HepG2 (cell line): ENCODE data around the gene OR5K2. TPM values are rescaled to one million over a fixed set of nuclear protein-coding genes. Genes with fewer than 3 reads are reported as not detected.

ENCODE experiments used
- ATAC-seq: fragments of 200-7000 bp; cut with Tn5 transposase; 3 replicates; pipeline ENCODE4 v1.9.1; 2020; ENCODE audit warnings: mild to moderate bottlenecking, moderate library complexity
- BruUV-seq: library from RNA; stranded (reverse); fragments of 400-500 nt; replicated peaks from 2 replicates; lab custom pipeline; 2021; lab: Mats Ljungman, UMichigan
- CTCF ChIA-PET: fragments of 300-600 bp; formaldehyde crosslinking; extraction: SDS; loops from one replicate; lab custom pipeline; 2021; ENCODE audit warnings: low total read pairs, inconsistent platforms, low intra/inter-chr PET ratio; lab: Yijun Ruan, JAX
- POLR2A ChIA-PET: fragments of 350-600 bp; sonication (Branson Sonifier 250); formaldehyde crosslinking; loops from one replicate; lab custom pipeline; 2020; ENCODE audit warnings: antibody characterized with exemption, inconsistent platforms; lab: Yijun Ruan, JAX
- DNase-seq: peaks from one replicate; pipeline ENCODE4 v3.0.0-alpha.2; 2015; ENCODE audit warnings: low spot score
- FAIRE-seq: peaks from 3 replicates; lab custom pipeline; 2011; peaks lifted over from hg19 to GRCh38; lab: Jason Lieb, UNC
- H2AFZ ChIP-seq: one replicate; pipeline ENCODE4 v1.6.1; 2011; ENCODE audit warnings: low read length, inconsistent platforms
- H3K27ac ChIP-seq: fragments of 300-600 bp; 3 replicates; pipeline ENCODE4 v1.8.0; 2011; ENCODE audit warnings: mixed run types, mild to moderate bottlenecking, mixed read lengths, low read length, inconsistent platforms; ENCODE audit not compliant: insufficient read depth; ENCODE audit errors: extremely low read length
- H3K27me3 ChIP-seq, 2 experiments: fragments of 200-600 bp in 1 of 2; 2 replicates in 1 of 2; 3 replicates in 1 of 2; pipeline versions ENCODE4 v1.6.0 to v1.8.0; 2011; ENCODE audit warnings: low read length in 2 of 2, mild to moderate bottlenecking in 2 of 2, moderate library complexity in 2 of 2, inconsistent platforms in 1 of 2; ENCODE audit not compliant: insufficient read depth in 2 of 2, control insufficient read depth in 1 of 2
- H3K36me3 ChIP-seq, 2 experiments: fragments of 200-600 bp in 1 of 2; replicated peaks in 1 of 2; 2 replicates in 1 of 2; 3 replicates in 1 of 2; pipeline versions ENCODE4 v1.5.1 to v1.8.0; 2011; ENCODE audit warnings: low read length in 2 of 2, inconsistent platforms in 1 of 2; ENCODE audit not compliant: insufficient read depth in 2 of 2, control insufficient read depth in 1 of 2
- H3K4me1 ChIP-seq: 2 replicates; pipeline ENCODE4 v1.5.1; 2012; ENCODE audit warnings: low read length, inconsistent platforms; ENCODE audit not compliant: insufficient read depth
- H3K4me2 ChIP-seq: 2 replicates; pipeline ENCODE4 v1.6.0; 2011; ENCODE audit warnings: low read depth, low read length, inconsistent platforms
- H3K4me3 ChIP-seq, 3 experiments: fragments of 200-600 bp in 1 of 3; sonication (generic), shearing (Covaris generic) in 1 of 3; replicated peaks in 1 of 3; 2 replicates each; pipeline ENCODE4 v1.5.1; 2011 to 2016; ENCODE audit warnings: low read length in 3 of 3, inconsistent platforms in 2 of 3, low read depth in 2 of 3, mild to moderate bottlenecking in 2 of 3, control low read depth in 1 of 3, mixed read lengths in 1 of 3; ENCODE audit not compliant: insufficient read depth in 1 of 3
- H3K79me2 ChIP-seq: one replicate; pipeline ENCODE4 v1.6.1; 2011; ENCODE audit warnings: low read length, inconsistent platforms; ENCODE audit not compliant: insufficient read depth
- H3K9ac ChIP-seq: 2 replicates; pipeline ENCODE4 v1.6.0; 2011; ENCODE audit warnings: mild to moderate bottlenecking, low read depth, low read length, inconsistent platforms; ENCODE audit not compliant: insufficient read depth
- H3K9me3 ChIP-seq: 2 replicates; pipeline ENCODE4 v1.5.1; 2012; ENCODE audit warnings: mild to moderate bottlenecking, low read length
- H4K20me1 ChIP-seq: 2 replicates; pipeline ENCODE4 v1.6.0; 2011; ENCODE audit warnings: inconsistent platforms, mild to moderate bottlenecking, low read length, moderate library complexity; ENCODE audit not compliant: insufficient read depth
- HDAC1 ChIP-seq: sonication (generic); formaldehyde crosslinking; IDR thresholded peaks from 2 replicates; pipeline ENCODE4 v1.5.1; 2020; ENCODE audit warnings: mild to moderate bottlenecking, missing genetic modification reagents
- NFE2L1 ChIP-seq: sonication (generic); formaldehyde crosslinking; IDR thresholded peaks from 2 replicates; pipeline ENCODE4 v1.4.0; 2020; ENCODE audit warnings: missing genetic modification reagents, mild to moderate bottlenecking, borderline replicate concordance
- RBFOX2 ChIP-seq: fragments of 200-400 bp; formaldehyde crosslinking; IDR thresholded peaks from 2 replicates; pipeline ENCODE4 v1.6.1; 2017; ENCODE audit warnings: low read depth, mild to moderate bottlenecking, low read length
- ZNF101 ChIP-seq: sonication (generic); formaldehyde crosslinking; IDR thresholded peaks from 2 replicates; pipeline ENCODE4 v1.4.0; 2020; ENCODE audit warnings: mild to moderate bottlenecking, low read depth, missing genetic modification reagents, borderline replicate concordance
- ZNF556 ChIP-seq: sonication (generic); formaldehyde crosslinking; IDR thresholded peaks from 2 replicates; pipeline ENCODE4 v1.4.0; 2020; ENCODE audit warnings: mild to moderate bottlenecking, missing genetic modification reagents, borderline replicate concordance
- ZNF7 ChIP-seq: IDR thresholded peaks from 2 replicates; pipeline ENCODE4 v1.6.1; 2016; ENCODE audit warnings: missing biosample characterization, missing genetic modification reagents
- WGBS: methylation state at CpG from one replicate; pipeline ENCODE4 v1.1.6; 2017; ENCODE audit warnings: low lambda C conversion rate; 5-methylcytosine and 5-hydroxymethylcytosine counted together
- in situ Hi-C: cut with HindIII; loops from 2 replicates; pipeline ENCODE4 v1.10.0; 2017; ENCODE audit warnings: low pct_unique_long_range_greater_than_20kb; ENCODE audit not compliant: extremely low pct_ligation_motif_present
- intact Hi-C: fragments of 100-400 bp; cut with micrococcal nuclease; formaldehyde crosslinking; loops from one replicate; pipeline ENCODE4 v1.10.0; 2022; ENCODE audit not compliant: unreplicated experiment
- polyA plus RNA-seq, 8 experiments: library from polyadenylated mRNA; depleted of rRNA in 3 of 8; stranded (reverse) in 7 of 8; unstranded in 1 of 8; fragments of >200 nt; fragmentation: Illumina TruSeq in 4 of 8; extraction: Trizol in 4 of 8; gene quantifications; 2 replicates each; pipeline versions ENCODE4 v1.2.1 to v1.2.3, GENCODE V29; 2011 to 2016; ENCODE audit warnings: low read depth in 4 of 8, missing spikeins in 1 of 8, mixed read lengths in 1 of 8; ENCODE audit not compliant: insufficient read depth in 1 of 8
- total RNA-seq, 5 experiments: library from RNA; depleted of rRNA; stranded (reverse); fragments of >200 nt; fragmentation: Illumina TruSeq; extraction: Trizol; gene quantifications; 2 replicates each; pipeline ENCODE4 v1.2.3, GENCODE V29; 2016; ENCODE audit warnings: low read depth in 1 of 5

The OR5K2 gene
- total and polyA plus RNA-seq, 2 of the 13 experiments (the other 11 are each of a cell fraction or from before 2014, with no cell fraction given): not detected

GRCh38 chr3:98518816-98519215 is 21.3 kb downstream of the OR5K2 start:
- TF ChIP-seq HDAC1 (no peak), NFE2L1 (CRISPR knock-in tag) (no peak), RBFOX2 (no peak)
- H3K27ac ChIP-seq: no peak overlapping the region
- ATAC-seq: no peak
- DNase-seq: no peak
- no peak for FAIRE-seq
- H3K4me2 ChIP-seq: no peak overlapping the region
- no peak overlapping the region for H3K4me3 ChIP-seq
- intact Hi-C loops (no loop called here), in situ Hi-C loops (no loop called here)
- CTCF ChIA-PET: no interaction called here
- H3K27me3 ChIP-seq: no peaks in the 10 kb centered on the region; a peak in 1 of 5 replicates
- H2AFZ ChIP-seq: no peak overlapping the region
- peaks cover 30% of the 10 kb centered on the region for H3K79me2 ChIP-seq
- no peaks in the 10 kb centered on the region for H3K9me3 ChIP-seq
- H3K9ac ChIP-seq: no peak overlapping the region
- H3K36me3 ChIP-seq: peaks cover 2 to 13% of the 10 kb centered on the region in 2 experiments; a peak in 3 of 5 replicates
- H4K20me1 ChIP-seq: no peaks in the 10 kb centered on the region
- 100% methylated on average over 2 of the region's 2 CpGs for WGBS
- POLR2A ChIA-PET: no interaction called here
- BruUV-seq: no TSS peak
- H3K4me1 ChIP-seq: peaks cover 17% of the 10 kb centered on the region

- FAIRE-seq: no peak
- WGBS: 100% methylated on average over 1 of the region's 1 CpG
- TF ChIP-seq ZNF101 (no peak), ZNF556 (CRISPR knock-in tag) (no peak), ZNF7 (CRISPR knock-in tag) (no peak)
Observed at GRCh38 chr3:98519351-98519750, 21.9 kb downstream of the OR5K2 start.

More at GRCh38 chr3:98519351-98519750, 21.9 kb downstream of the OR5K2 start:
- no TSS peak for BruUV-seq
- H4K20me1 ChIP-seq: no peaks in the 10 kb centered on the region
- DNase-seq (no peak), ATAC-seq (no peak)
- H3K9ac ChIP-seq: no peak overlapping the region
- no peak overlapping the region for H3K4me2 ChIP-seq
- no peaks in the 10 kb centered on the region for H3K9me3 ChIP-seq
- no peaks in the 10 kb centered on the region; a peak in 1 of 5 replicates for H3K27me3 ChIP-seq
- intact Hi-C loops: no loop called here
- H3K4me1 ChIP-seq: peaks cover 17% of the 10 kb centered on the region
- in situ Hi-C loops: no loop called here
- peaks cover 2 to 13% of the 10 kb centered on the region in 2 experiments; a peak in 3 of 5 replicates for H3K36me3 ChIP-seq
- ChIA-PET POLR2A (no interaction called here), CTCF (no interaction called here)
- no peak overlapping the region for H3K27ac ChIP-seq
- H3K4me3 ChIP-seq: no peak overlapping the region
- no peak overlapping the region for H2AFZ ChIP-seq
- peaks cover 30% of the 10 kb centered on the region for H3K79me2 ChIP-seq
